ENCODE data around the gene TDRD6. TPM values are rescaled to one million over a fixed set of nuclear protein-coding genes. Genes with fewer than 3 reads are reported as not detected.

The TDRD6 gene
- total and polyA plus RNA-seq, 2 donors (not counting 3 experiments of a cell fraction or from before 2014, with no cell fraction given) = under 0.01 TPM; not detected in 1

DNA sequence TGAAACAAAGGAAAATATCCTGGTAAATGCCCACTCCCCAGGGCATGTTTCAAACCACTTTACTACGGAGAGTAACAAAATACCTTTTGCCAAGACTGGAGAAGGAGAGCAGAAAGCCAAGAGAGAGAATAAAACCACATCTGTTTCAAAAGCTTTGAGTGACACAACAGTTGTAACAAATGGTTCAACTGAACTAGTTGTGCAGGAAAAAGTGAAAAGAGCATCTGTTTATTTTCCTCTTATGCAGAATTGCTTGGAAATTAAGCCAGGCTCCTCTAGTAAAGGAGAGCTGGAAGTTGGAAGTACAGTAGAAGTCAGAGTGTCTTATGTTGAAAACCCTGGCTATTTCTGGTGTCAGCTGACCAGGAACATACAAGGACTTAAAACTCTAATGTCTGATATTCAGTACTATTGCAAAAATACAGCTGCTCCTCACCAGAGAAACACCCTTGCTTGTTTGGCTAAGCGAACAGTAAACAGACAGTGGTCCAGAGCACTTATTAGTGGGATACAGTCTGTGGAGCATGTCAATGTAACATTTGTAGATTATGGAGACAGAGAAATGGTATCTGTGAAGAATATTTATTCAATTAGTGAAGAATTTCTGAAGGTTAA is 2.6 kb downstream of the TDRD6 start:
- intact Hi-C loops (cut with micrococcal nuclease) (no loop called here), dilution Hi-C loops (cut with MboI; ENCODE audit: extremely low pct_ligation_motif_present, low sequenced_read_pairs) (no loop called here)
- TF ChIP-seq GATA2 (IDR thresholded peaks at IDR 0.05; ENCODE audit: insufficient read depth, insufficient read length, low read depth, low read length) = no peak
- no peak for TF ChIP-seq POLR2AphosphoS5 (IDR thresholded peaks at IDR 0.05; ENCODE audit: insufficient read depth, low read depth, low read length)
- no peak for TF ChIP-seq EZH2 (IDR thresholded peaks at IDR 0.05; ENCODE audit: borderline replicate concordance, low read depth, low read length, severe bottlenecking)
- BruUV-seq (replicated peaks) = no TSS peak
- Histone ChIP-seq H3K9me3 (replicated peaks; ENCODE audit: control insufficient read depth, insufficient read depth, low read length) (no peaks in the 10 kb centered on the region), H3K9me1 (replicated peaks; ENCODE audit: control insufficient read depth, extremely low read depth, insufficient read depth, low read length) (no peaks in the 10 kb centered on the region), H4K20me1 (replicated peaks; ENCODE audit: control insufficient read depth, extremely low read depth, insufficient read depth, low read length) (no peaks in the 10 kb centered on the region), H3K79me2 (ENCODE audit: control insufficient read depth, insufficient read depth, low read length) (no peaks in the 10 kb centered on the region), H3K9ac (replicated peaks; ENCODE audit: extremely low read depth, insufficient read depth, low read length) (no peak overlapping the region), H3K36me3 (ENCODE audit: control insufficient read depth in 2 of 2, extremely low read depth in 1 of 2, insufficient read depth in 2 of 2, low read length in 2 of 2) (no peaks in the 10 kb centered on the region), H3K4me1 (ENCODE audit: control insufficient read depth, extremely low read depth, insufficient read depth, low read length) (no peaks in the 10 kb centered on the region), H3K4me2 (ENCODE audit: insufficient read depth, low read length) (no peak overlapping the region), H3K27ac (ENCODE audit: insufficient read depth, low read depth, low read length) (no peak overlapping the region), H3K4me3 (replicated peaks in 1 of 3; ENCODE audit: insufficient read depth in 1 of 3, low read depth in 1 of 3, low read length in 3 of 3) (no peak overlapping the region), H2AFZ (ENCODE audit: low read depth, low read length) (no peak overlapping the region), H3K27me3 (ENCODE audit: control insufficient read depth in 2 of 2, insufficient read depth in 2 of 2, low read length in 2 of 2) (peaks cover 0 to 3% of the 10 kb centered on the region in 2 experiments)
- DNase-seq (ENCODE audit: low read depth, low spot score) (no peak), FAIRE-seq (no peak)
- POLR2A ChIA-PET = no interaction called here
- CTCF ChIA-PET = no interaction called here

DNA sequence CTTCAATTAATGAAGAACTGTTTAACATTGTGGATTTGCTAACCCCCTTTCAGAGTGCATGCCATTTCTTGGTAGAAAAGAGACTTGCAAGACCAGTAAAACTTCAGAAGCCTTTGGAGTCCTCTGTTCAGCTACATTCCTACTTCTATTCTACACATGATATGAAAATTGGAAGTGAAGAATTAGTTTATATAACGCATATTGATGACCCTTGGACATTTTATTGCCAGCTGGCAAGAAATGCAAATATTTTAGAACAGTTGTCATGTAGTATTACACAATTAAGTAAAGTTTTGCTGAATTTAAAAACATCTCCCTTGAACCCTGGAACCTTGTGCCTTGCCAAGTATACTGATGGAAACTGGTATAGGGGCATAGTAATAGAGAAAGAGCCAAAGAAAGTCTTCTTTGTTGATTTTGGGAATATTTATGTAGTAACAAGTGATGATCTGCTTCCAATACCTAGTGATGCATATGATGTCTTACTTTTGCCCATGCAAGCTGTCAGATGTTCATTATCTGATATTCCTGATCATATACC is 3.3 kb downstream of the TDRD6 start:
- BruUV-seq (replicated peaks) = no TSS peak
- H3K79me2 ChIP-seq (ENCODE audit: control insufficient read depth, insufficient read depth, low read length) = no peaks in the 10 kb centered on the region
- H3K4me2 ChIP-seq (ENCODE audit: insufficient read depth, low read length) = no peak overlapping the region
- H3K27me3 ChIP-seq (ENCODE audit: control insufficient read depth in 2 of 2, insufficient read depth in 2 of 2, low read length in 2 of 2) = peaks cover 0 to 3% of the 10 kb centered on the region in 2 experiments
- dilution Hi-C loops (cut with MboI; ENCODE audit: extremely low pct_ligation_motif_present, low sequenced_read_pairs) = no loop called here
- H3K9ac ChIP-seq (replicated peaks; ENCODE audit: extremely low read depth, insufficient read depth, low read length) = no peak overlapping the region
- H3K4me3 ChIP-seq (replicated peaks in 1 of 3; ENCODE audit: insufficient read depth in 1 of 3, low read depth in 1 of 3, low read length in 3 of 3) = no peak overlapping the region
- H3K27ac ChIP-seq (ENCODE audit: insufficient read depth, low read depth, low read length) = no peak overlapping the region
- no peak for TF ChIP-seq MYC (IDR thresholded peaks at IDR 0.05; ENCODE audit: low read depth, low read length)
- TF ChIP-seq, protein P1, sequence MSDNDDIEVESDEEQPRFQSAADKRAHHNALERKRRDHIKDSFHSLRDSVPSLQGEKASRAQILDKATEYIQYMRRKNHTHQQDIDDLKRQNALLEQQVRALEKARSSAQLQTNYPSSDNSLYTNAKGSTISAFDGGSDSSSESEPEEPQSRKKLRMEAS (IDR thresholded peaks at IDR 0.05; ENCODE audit: insufficient read depth, insufficient read length) = no peak
- no peak for TF ChIP-seq POLR2AphosphoS5 (IDR thresholded peaks at IDR 0.05; ENCODE audit: insufficient read depth, low read depth, low read length)
- no peak for TF ChIP-seq FOS (IDR thresholded peaks at IDR 0.05; ENCODE audit: borderline replicate concordance, insufficient read depth, low read length)
- TF ChIP-seq JUN (IDR thresholded peaks at IDR 0.05; ENCODE audit: borderline replicate concordance, insufficient read depth, insufficient read length, low read depth) = no peak
- TF ChIP-seq, protein P2, sequence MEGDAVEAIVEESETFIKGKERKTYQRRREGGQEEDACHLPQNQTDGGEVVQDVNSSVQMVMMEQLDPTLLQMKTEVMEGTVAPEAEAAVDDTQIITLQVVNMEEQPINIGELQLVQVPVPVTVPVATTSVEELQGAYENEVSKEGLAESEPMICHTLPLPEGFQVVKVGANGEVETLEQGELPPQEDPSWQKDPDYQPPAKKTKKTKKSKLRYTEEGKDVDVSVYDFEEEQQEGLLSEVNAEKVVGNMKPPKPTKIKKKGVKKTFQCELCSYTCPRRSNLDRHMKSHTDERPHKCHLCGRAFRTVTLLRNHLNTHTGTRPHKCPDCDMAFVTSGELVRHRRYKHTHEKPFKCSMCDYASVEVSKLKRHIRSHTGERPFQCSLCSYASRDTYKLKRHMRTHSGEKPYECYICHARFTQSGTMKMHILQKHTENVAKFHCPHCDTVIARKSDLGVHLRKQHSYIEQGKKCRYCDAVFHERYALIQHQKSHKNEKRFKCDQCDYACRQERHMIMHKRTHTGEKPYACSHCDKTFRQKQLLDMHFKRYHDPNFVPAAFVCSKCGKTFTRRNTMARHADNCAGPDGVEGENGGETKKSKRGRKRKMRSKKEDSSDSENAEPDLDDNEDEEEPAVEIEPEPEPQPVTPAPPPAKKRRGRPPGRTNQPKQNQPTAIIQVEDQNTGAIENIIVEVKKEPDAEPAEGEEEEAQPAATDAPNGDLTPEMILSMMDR (IDR thresholded peaks at IDR 0.05; ENCODE audit: extremely low read depth in 1 of 2, insufficient read depth in 1 of 2, low read depth in 1 of 2, low read length in 2 of 2) = no peak
- no peak for TF ChIP-seq EZH2 (IDR thresholded peaks at IDR 0.05; ENCODE audit: borderline replicate concordance, low read depth, low read length, severe bottlenecking)
- no peak for TF ChIP-seq POLR2A (IDR thresholded peaks at IDR 0.05; ENCODE audit: low read depth, low read length)
- TF ChIP-seq GATA2 (IDR thresholded peaks at IDR 0.05; ENCODE audit: insufficient read depth, insufficient read length, low read depth, low read length) = no peak
- POLR2A ChIA-PET = no interaction called here
- FAIRE-seq (no peak), DNase-seq (ENCODE audit: low read depth, low spot score) (no peak)
- no peak overlapping the region for H2AFZ ChIP-seq (ENCODE audit: low read depth, low read length)
- no peaks in the 10 kb centered on the region for H3K9me3 ChIP-seq (replicated peaks; ENCODE audit: control insufficient read depth, insufficient read depth, low read length)
- intact Hi-C loops (cut with micrococcal nuclease) = no loop called here
- no peaks in the 10 kb centered on the region for H3K9me1 ChIP-seq (replicated peaks; ENCODE audit: control insufficient read depth, extremely low read depth, insufficient read depth, low read length)
- CTCF ChIA-PET = no interaction called here
- H3K36me3 ChIP-seq (ENCODE audit: control insufficient read depth in 2 of 2, extremely low read depth in 1 of 2, insufficient read depth in 2 of 2, low read length in 2 of 2) = no peaks in the 10 kb centered on the region
- no peaks in the 10 kb centered on the region for H4K20me1 ChIP-seq (replicated peaks; ENCODE audit: control insufficient read depth, extremely low read depth, insufficient read depth, low read length)
- no peaks in the 10 kb centered on the region for H3K4me1 ChIP-seq (ENCODE audit: control insufficient read depth, extremely low read depth, insufficient read depth, low read length)

Measured in endothelial cell of umbilical vein (primary cell).